Fibroblast of lung (primary cell): ENCODE results near the gene RPS6KL1. TPM values are rescaled to one million over a fixed set of nuclear protein-coding genes. Genes with fewer than 3 reads are reported as not detected.
A peak's percentile ranks its signal among the peaks of the same experiment; 100 is the strongest.

Source experiments
- DNase-seq, 2 donors: peaks; one replicate each; pipeline versions ENCODE4 v3.0.0 to v3.0.0-alpha.2; 2010; ENCODE audit warnings: low read depth in 2 of 2
- H2AFZ ChIP-seq: 2 replicates; pipeline ENCODE4 v1.5.1; 2012; ENCODE audit warnings: low read length, control low read depth, inconsistent platforms
- H3K27ac ChIP-seq: 2 replicates; pipeline ENCODE4 v1.5.1; 2011; ENCODE audit warnings: low read length, control low read depth; ENCODE audit not compliant: insufficient read depth
- H3K27me3 ChIP-seq: 2 replicates; pipeline ENCODE4 v1.5.1; 2011; ENCODE audit warnings: mild to moderate bottlenecking, low read length; ENCODE audit not compliant: control insufficient read depth, insufficient read depth
- H3K36me3 ChIP-seq: 2 replicates; pipeline ENCODE4 v1.5.1; 2011; ENCODE audit warnings: low read length; ENCODE audit not compliant: control insufficient read depth, insufficient read depth
- H3K4me1 ChIP-seq: 2 replicates; pipeline ENCODE4 v1.5.1; 2011; ENCODE audit warnings: low read length; ENCODE audit not compliant: control insufficient read depth, insufficient read depth; ENCODE audit errors: extremely low read depth
- H3K4me2 ChIP-seq: 2 replicates; pipeline ENCODE4 v1.5.1; 2011; ENCODE audit warnings: low read length, control low read depth; ENCODE audit not compliant: insufficient read depth; ENCODE audit errors: extremely low read depth
- H3K4me3 ChIP-seq, 4 experiments: fragments of 200-600 bp in 1 of 4; sonication (generic) in 1 of 4; replicated peaks in 1 of 4; 2 replicates each; pipeline ENCODE4 v1.5.1; 2011 to 2016; ENCODE audit warnings: low read length in 4 of 4, low read depth in 3 of 4, mild to moderate bottlenecking in 3 of 4, control low read depth in 2 of 4, inconsistent platforms in 1 of 4, mixed read lengths in 1 of 4; ENCODE audit not compliant: insufficient read depth in 1 of 4; ENCODE audit errors: control extremely low read depth in 1 of 4
- H3K79me2 ChIP-seq: 2 replicates; pipeline ENCODE4 v1.5.1; 2012; ENCODE audit warnings: mild to moderate bottlenecking, low read length, inconsistent platforms; ENCODE audit not compliant: control insufficient read depth, insufficient read depth
- H3K9ac ChIP-seq: 2 replicates; pipeline ENCODE4 v1.5.1; 2011; ENCODE audit warnings: mild to moderate bottlenecking, low read length, control low read depth; ENCODE audit not compliant: insufficient read depth
- H3K9me3 ChIP-seq: 2 replicates; pipeline ENCODE4 v1.5.1; 2012; ENCODE audit warnings: low read depth, low read length; ENCODE audit not compliant: control insufficient read depth, insufficient read depth
- H4K20me1 ChIP-seq: 2 replicates; pipeline ENCODE4 v1.5.1; 2011; ENCODE audit warnings: low read length; ENCODE audit not compliant: control insufficient read depth, insufficient read depth; ENCODE audit errors: extremely low read depth
- EZH2 ChIP-seq: IDR thresholded peaks from 2 replicates; pipeline ENCODE4 v1.5.1; 2012; ENCODE audit warnings: low read length, control low read depth, mild to moderate bottlenecking; ENCODE audit errors: missing control alignments
- polyA plus RNA-seq, 2 donors: library from polyadenylated mRNA; depleted of rRNA in 1 of 2; stranded (reverse) in 1 of 2; unstranded in 1 of 2; fragments of >200 nt; gene quantifications; 2 replicates each; pipeline ENCODE4 v1.2.1, GENCODE V29; 2011 to 2012; ENCODE audit warnings: missing spikeins in 1 of 2
- total RNA-seq: library from RNA; depleted of rRNA; stranded (reverse); fragments of >200 nt; gene quantifications from 2 replicates; pipeline ENCODE4 v1.2.1, GENCODE V29; 2014
- TF ChIP-seq, protein P1 (sequence below), 2 donors: IDR thresholded peaks in 1 of 2; conservative IDR thresholded peaks in 1 of 2; 1 replicate in 1 of 2; 2 replicates in 1 of 2; pipeline ENCODE4 v1.5.1; 2011 to 2012; ENCODE audit warnings: low read length in 2 of 2, control low read depth in 1 of 2, inconsistent platforms in 1 of 2, low read depth in 1 of 2, mild to moderate bottlenecking in 1 of 2

Gene RPS6KL1
- total and polyA plus RNA-seq, 2 donors (not counting 1 experiment from before 2014, with no cell fraction given) = 0.52 to 1.2 TPM

DNA sequence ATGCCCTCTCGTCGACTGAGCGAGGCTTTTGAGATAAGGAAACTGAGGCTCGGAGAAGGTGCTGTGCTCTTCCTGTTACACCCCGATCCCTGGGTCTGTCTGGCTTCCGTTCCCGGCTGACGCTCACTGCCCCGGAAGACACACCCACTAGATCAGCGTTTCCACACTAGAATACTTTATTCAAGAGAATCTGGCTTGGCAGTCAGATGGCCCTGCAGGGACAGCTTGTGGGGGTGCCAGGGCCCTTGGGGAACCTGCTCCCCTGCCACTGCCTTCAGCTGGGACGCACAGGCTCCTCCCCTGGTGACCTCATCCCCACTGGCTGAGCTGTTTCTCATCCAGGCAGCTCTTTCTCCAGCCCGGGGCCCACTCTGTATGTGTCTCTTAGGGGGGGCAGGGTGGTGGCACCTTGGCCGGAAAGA lies 18.6 kb upstream of the RPS6KL1 start:
- Histone ChIP-seq H3K9me3 (no peaks in the 10 kb centered on the region), H3K9ac (no peak overlapping the region), H3K4me3 (no peak overlapping the region), H3K79me2 (no peaks in the 10 kb centered on the region), H3K27me3 (no peaks in the 10 kb centered on the region), H2AFZ (peak overlapping the region; percentile 58), H3K4me1 (peaks cover 27% of the 10 kb centered on the region), H3K36me3 (no peaks in the 10 kb centered on the region), H4K20me1 (no peaks in the 10 kb centered on the region), H3K27ac (no peak overlapping the region), H3K4me2 (peak overlapping the region; percentile 44)
- TF ChIP-seq, protein P1, sequence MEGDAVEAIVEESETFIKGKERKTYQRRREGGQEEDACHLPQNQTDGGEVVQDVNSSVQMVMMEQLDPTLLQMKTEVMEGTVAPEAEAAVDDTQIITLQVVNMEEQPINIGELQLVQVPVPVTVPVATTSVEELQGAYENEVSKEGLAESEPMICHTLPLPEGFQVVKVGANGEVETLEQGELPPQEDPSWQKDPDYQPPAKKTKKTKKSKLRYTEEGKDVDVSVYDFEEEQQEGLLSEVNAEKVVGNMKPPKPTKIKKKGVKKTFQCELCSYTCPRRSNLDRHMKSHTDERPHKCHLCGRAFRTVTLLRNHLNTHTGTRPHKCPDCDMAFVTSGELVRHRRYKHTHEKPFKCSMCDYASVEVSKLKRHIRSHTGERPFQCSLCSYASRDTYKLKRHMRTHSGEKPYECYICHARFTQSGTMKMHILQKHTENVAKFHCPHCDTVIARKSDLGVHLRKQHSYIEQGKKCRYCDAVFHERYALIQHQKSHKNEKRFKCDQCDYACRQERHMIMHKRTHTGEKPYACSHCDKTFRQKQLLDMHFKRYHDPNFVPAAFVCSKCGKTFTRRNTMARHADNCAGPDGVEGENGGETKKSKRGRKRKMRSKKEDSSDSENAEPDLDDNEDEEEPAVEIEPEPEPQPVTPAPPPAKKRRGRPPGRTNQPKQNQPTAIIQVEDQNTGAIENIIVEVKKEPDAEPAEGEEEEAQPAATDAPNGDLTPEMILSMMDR (conservative IDR thresholded peaks at IDR 0.05 in 1 of 2, IDR thresholded peaks at IDR 0.05 in 1 of 2; ENCODE audit: low read depth in 1 of 2, low read length in 2 of 2) = no peak
- no peak for TF ChIP-seq EZH2
- peak; percentile 40 to 51 for DNase-seq

GRCh38 chr14:74940956-74941565 lies 18.0 kb upstream of the RPS6KL1 start:
- DNase-seq = no peak
- Histone ChIP-seq H2AFZ (peak overlapping the region; percentile 58), H3K79me2 (no peaks in the 10 kb centered on the region)

More at GRCh38 chr14:74940956-74941565, 18.0 kb upstream of the RPS6KL1 start:
- Histone ChIP-seq H4K20me1 (no peaks in the 10 kb centered on the region), H3K27me3 (no peaks in the 10 kb centered on the region), H3K27ac (no peak overlapping the region), H3K36me3 (no peaks in the 10 kb centered on the region), H3K4me1 (peaks cover 24% of the 10 kb centered on the region), H3K4me2 (no peak overlapping the region), H3K4me3 (no peak overlapping the region), H3K9me3 (no peaks in the 10 kb centered on the region), H3K9ac (no peak overlapping the region)
- no peak for TF ChIP-seq EZH2
- TF ChIP-seq, protein P1 (conservative IDR thresholded peaks at IDR 0.05 in 1 of 2, IDR thresholded peaks at IDR 0.05 in 1 of 2; ENCODE audit: low read depth in 1 of 2, low read length in 2 of 2) = no peak
